GM13976 (cell line): Measurements from ENCODE around the gene CIP2A.

ENCODE experiments used
- DNase-seq: peaks from one replicate; pipeline ENCODE4 v3.0.0; 2012; ENCODE audit warnings: low spot score
- CTCF ChIP-seq: IDR thresholded peaks from 2 replicates; pipeline ENCODE4 v1.5.1; 2012; ENCODE audit warnings: borderline replicate concordance, mild to moderate bottlenecking; ENCODE audit not compliant: insufficient read depth; ENCODE audit errors: extremely low read depth, missing control alignments, control extremely low read depth
- in situ Hi-C: fragments of 300-500 bp; cut with MboI; formaldehyde crosslinking; loops from one replicate; pipeline ENCODE4 v1.12.0; 2022; ENCODE audit warnings: low sequenced_read_pairs, mixed read lengths, inconsistent platforms; ENCODE audit not compliant: unreplicated experiment

The CIP2A gene

GRCh38 chr3:108566599-108566998 is 22.6 kb downstream of the CIP2A start:
- in situ Hi-C loops: no loop called here
- TF ChIP-seq CTCF: no peak

GRCh38 chr3:108565506-108565905 is 23.7 kb downstream of the CIP2A start:
- no peak for DNase-seq
- TF ChIP-seq CTCF: no peak

More at GRCh38 chr3:108566599-108566998, 22.6 kb downstream of the CIP2A start:
- DNase-seq: no peak

GRCh38 chr3:108564564-108564963 is 24.7 kb downstream of the CIP2A start:
- in situ Hi-C loops: no loop called here
- no peak for DNase-seq

More at GRCh38 chr3:108565506-108565905, 23.7 kb downstream of the CIP2A start:
- in situ Hi-C loops: no loop called here

GRCh38 chr3:108562565-108562964 is 26.7 kb downstream of the CIP2A start:
- DNase-seq: no peak
- no peak for TF ChIP-seq CTCF
- in situ Hi-C loops: no loop called here

More at GRCh38 chr3:108564564-108564963, 24.7 kb downstream of the CIP2A start:
- no peak for TF ChIP-seq CTCF

GRCh38 chr3:108555966-108556581 is 33.2 kb downstream of the CIP2A start:
- DNase-seq: no peak
- in situ Hi-C loops: no loop called here
- no peak for TF ChIP-seq CTCF

- DNase-seq: no peak
- no peak for TF ChIP-seq CTCF
- in situ Hi-C loops: loop anchor here (5.0 kb wide), 1 partner anchor 63 kb away; no protein-coding TSS in a partner anchor
Measured at GRCh38 chr3:108554913-108555571, 34.2 kb downstream of the CIP2A start.
